Left renal cortex interstitium (tissue), 4 donors: ENCODE data around the gene CSMD2. TPM values are rescaled to one million over a fixed set of nuclear protein-coding genes. Genes with fewer than 3 reads are reported as not detected.

Experiments used
- DNase-seq, 4 donors: peaks; one replicate each; pipeline ENCODE4 v3.0.0-alpha.2; 2013; ENCODE audit warnings: low read depth in 4 of 4, low spot score in 2 of 4, missing footprints in 1 of 4
- polyA plus RNA-seq, 4 donors: library from polyadenylated mRNA; unstranded; fragments of 120-200 nt; gene quantifications; one replicate each; pipeline ENCODE4 v1.2.1, GENCODE V29; 2013; ENCODE audit not compliant: insufficient read length in 4 of 4

The CSMD2 gene
- polyA plus RNA-seq, 4 donors: 0.60 to 1.4 (median 0.92) TPM

- no peak for DNase-seq
Observed at GRCh38 chr1:33586795-33587194, 578.2 kb downstream of the CSMD2 start.

GRCh38 chr1:33586106-33586505 is 578.9 kb downstream of the CSMD2 start:
- no peak for DNase-seq

DNA sequence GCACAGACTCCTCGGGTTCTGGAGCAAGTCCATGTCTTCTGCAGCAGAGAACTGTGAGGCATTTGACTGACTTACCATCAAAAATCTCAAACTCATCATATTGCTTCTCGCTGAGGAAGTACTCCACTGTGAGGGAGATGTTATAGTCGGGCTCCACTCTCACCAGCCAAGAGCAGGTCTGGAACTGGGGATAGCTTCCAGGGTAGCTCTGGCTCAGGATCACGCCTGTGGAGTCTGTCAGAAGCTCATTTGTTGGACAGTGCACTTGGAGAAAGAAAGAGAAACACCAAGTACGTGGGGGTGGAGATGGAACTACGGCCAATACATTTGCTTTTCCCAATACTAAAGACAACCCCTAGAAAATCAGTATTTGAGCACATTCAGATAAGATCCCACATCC is 581.5 kb downstream of the CSMD2 start:
- no peak for DNase-seq

GRCh38 chr1:33578557-33579448 is 586.2 kb downstream of the CSMD2 start:
- no peak for DNase-seq

GRCh38 chr1:33577663-33578062 is 587.4 kb downstream of the CSMD2 start:
- no peak for DNase-seq

DNA sequence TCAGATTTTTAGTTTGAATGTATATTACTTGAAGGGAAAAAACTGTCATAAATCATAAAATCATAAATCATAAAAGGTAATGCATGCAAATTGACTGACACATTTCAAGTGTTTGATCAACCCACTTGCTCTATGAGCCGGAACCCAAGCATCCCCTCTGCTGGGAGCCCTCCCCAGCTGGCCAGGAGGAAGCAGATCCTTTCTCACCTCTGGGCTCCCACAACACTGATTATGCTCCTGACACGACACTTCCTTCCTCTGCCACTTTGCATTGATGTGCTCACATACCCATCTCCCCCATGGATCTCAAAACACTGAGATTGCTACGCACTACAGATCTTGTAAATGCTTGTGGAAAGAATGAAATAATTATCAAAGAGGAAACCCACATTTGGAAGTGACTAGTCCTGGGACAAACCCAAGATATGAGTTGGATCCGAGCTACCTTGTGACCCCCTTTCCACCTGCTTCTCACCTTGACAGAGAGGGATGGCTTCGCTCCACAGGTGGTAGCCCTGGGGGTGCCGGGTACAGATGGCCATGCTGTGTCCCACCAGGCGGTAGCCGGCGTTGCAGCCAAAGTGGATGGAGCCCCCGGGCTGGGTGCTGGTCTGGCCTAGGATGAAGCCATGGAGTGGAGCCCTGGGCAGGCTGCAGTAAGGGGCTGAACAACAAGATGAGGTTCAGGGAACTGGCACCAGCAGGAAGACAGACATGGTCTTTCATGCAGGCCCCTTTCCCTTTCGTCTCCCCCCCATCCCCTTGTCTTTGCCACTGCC is 588.0 kb downstream of the CSMD2 start:
- DNase-seq: no peak

GRCh38 chr1:33575324-33575879 is 589.6 kb downstream of the CSMD2 start:
- no peak for DNase-seq

DNA sequence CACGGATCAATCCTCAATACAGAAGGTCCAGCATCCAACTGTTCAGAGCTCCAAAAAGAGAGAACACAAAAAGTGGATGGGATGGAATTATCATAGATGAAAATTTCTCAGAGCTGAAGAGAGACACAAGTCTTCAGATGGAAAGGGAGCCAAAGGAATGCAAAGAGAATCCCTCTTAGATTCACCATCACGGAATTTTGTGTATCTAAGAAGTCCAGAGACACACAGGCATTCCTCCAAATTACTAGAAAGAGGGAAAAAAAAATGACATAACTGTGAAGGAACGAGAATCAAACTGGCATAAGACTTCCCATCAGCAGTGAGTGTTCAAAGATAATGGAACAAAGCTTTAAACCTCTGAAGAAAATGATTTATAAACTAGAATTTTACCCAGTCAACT is 591.4 kb downstream of the CSMD2 start:
- DNase-seq: no peak

GRCh38 chr1:33572387-33572786 is 592.6 kb downstream of the CSMD2 start:
- no peak for DNase-seq

DNA sequence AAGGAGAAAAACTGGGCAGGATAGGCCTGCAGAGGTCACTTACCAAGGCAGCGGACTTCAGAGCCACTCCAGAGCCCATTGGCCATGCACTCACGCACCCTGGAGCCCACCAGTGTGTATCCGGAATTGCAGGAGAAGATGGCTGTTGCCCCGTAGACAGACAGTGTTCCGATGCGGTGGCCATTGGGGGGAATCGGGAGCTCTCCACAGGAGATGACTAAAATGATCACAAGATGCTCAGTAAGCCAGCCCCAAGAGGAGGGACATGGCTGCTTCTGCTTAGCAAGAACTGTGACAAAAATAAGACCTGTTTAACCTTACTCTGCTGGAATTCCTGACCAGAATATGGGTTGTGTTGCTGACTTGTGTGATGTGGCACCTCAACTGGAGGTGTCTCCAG is 595.7 kb downstream of the CSMD2 start:
- DNase-seq: no peak

DNA sequence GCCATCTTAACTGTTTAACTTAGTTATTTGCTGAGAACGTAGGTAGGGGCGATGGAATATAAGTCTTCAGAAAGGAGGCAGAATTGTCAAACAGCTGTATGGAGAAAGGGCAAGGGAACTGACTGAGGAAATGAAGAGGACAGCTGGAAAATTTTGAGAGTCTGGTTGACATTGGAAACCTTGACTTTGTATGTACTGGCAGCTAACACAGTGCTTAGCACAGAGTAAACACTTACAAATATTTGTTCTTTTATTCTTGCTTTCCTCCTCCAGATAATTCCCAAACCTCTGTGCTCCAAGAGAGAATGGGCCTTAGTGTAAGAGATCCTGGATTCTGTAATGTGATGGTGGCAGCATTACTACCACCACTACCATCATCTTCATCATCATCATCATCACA is 601.3 kb downstream of the CSMD2 start:
- DNase-seq: peak; percentile 3 to 21 (median 18)

DNA sequence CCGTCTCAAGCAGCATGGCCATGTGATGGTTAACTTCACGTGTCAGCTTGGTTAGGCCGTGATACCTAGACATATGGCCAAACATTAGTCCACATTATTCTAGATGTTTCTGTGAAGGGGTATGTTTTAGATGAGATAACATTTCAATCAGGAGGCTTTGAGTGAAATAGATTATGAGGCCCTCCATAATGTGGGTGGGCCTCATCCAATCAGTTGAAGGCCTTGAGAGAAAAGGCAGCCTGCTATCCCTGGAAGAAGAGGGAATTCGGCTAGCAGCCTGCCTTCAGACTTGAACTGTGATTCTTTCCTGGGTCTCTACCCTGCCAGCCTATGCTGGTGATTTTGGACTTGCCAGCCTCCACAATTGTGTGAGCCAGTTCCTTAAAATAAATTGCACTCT is 602.5 kb downstream of the CSMD2 start:
- DNase-seq: no peak

GRCh38 chr1:33561576-33561975 is 603.5 kb downstream of the CSMD2 start:
- no peak for DNase-seq

DNA sequence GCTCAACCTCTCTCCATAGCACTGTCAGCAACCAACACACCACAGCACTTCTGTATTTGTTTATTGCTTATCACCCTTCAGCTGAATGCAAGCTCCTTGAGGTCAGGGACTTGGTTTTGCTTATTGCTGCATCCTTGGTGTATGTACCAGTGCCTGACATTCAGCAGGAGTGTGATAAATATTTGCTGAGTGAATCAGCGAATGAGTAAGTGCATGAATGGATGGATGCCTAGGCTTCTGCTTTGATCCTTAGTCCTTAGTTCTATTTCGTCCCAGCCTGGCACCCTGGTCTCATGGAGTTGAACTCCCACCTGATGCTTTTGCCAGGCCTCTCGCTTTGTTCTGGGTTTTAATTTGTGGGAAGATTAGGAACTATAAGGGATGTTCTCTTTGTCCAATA is 604.4 kb downstream of the CSMD2 start:
- DNase-seq: no peak

GRCh38 chr1:33548721-33549120 is 616.3 kb downstream of the CSMD2 start:
- no peak for DNase-seq

- DNase-seq: no peak
Observed at GRCh38 chr1:33548319-33548718, 616.7 kb downstream of the CSMD2 start.

GRCh38 chr1:33547576-33547975 is 617.5 kb downstream of the CSMD2 start:
- DNase-seq: no peak

DNA sequence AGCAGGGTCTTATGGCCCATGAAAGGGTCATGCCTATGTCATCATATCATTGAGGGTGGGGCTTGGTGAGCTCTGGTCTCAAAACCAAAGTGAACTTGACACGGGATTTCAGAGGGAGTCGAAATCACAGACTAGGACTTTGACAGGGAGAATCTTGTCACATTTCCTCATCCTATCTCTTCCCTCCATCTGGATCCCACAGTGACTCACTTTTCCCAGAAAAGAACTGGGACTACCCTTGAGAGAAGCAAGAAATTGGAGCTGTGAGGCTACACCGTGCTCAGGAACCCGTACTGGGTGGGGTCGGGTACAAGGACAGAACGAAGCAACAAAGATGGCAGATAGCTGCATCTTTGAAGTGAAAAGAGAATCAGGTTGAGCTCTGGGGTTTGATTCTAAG is 623.1 kb downstream of the CSMD2 start:
- DNase-seq: no peak

- no peak for DNase-seq
Observed at GRCh38 chr1:33537885-33538284, 627.1 kb downstream of the CSMD2 start.

GRCh38 chr1:33535334-33535733 is 629.7 kb downstream of the CSMD2 start:
- no peak for DNase-seq

DNA sequence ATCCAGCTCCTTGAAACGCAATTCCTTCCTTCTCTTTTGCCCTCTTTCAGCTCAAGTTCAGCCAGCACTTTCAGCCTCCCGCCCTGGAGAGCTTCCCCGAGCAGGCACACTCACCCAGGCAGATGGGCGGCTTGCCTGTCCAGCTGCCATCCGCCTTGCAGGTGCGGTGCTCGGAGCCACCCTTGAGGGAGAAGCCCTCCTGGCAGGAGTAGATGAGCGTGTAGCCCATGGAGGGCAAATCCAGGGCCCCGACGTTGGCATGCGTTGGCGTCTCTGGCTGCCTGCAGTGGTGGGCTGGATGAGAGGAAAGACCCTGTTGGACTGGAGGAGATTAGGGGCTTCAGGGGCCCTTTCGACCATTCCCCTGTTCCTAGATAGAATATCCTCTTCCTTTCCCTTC is 632.1 kb downstream of the CSMD2 start:
- DNase-seq: no peak

GRCh38 chr1:33532250-33532649 is 632.8 kb downstream of the CSMD2 start:
- DNase-seq: no peak
